GM13977 (cell line): ENCODE data around the gene ACER1.

Experiments
- DNase-seq: peaks from one replicate; pipeline ENCODE4 v3.0.0; 2012; ENCODE audit warnings: low spot score
- CTCF ChIP-seq: IDR thresholded peaks from 2 replicates; pipeline ENCODE4 v1.5.1; 2012; ENCODE audit warnings: mild to moderate bottlenecking, control low read depth; ENCODE audit not compliant: insufficient read depth; ENCODE audit errors: extremely low read depth, missing control alignments
- in situ Hi-C: fragments of 300-500 bp; cut with MboI; formaldehyde crosslinking; loops from one replicate; pipeline ENCODE4 v1.12.0; 2022; ENCODE audit warnings: low sequenced_read_pairs, low pct_unique_long_range_greater_than_20kb, mixed read lengths, inconsistent platforms; ENCODE audit not compliant: unreplicated experiment

ACER1 gene

GRCh38 chr19:6258812-6259311 is 74.5 kb downstream of the ACER1 start:
- no peak for TF ChIP-seq CTCF
- DNase-seq, result no peak
- in situ Hi-C loops, result no loop called here
